Measurements from ENCODE around the gene HRH3.

HRH3 gene

DNA sequence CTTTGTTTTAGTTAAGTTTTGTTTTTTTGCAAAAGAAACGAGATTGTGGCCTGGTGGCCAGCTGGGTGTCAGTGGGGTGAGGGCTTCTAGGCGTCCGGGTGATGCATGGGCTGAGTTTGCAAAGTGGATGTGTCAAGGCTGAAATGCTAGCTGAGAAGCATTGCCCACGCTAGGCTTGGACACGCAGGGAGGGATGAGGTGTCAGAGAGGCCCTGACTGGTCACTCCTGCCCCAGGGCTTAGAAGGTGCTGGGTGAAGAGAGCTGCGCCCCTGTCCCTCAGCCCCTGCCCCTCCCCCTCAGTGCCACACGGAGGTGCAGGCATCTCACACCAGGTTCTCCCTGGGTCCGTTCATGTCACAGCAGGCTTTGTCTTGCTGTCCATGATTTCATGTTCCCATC lies 26.4 kb upstream of the HRH3 start:
- Histone ChIP-seq H3K4me3 (ENCODE audit: severe bottlenecking) (no peak overlapping the region), H3K27ac (ENCODE audit: poor library complexity, severe bottlenecking) (no peak overlapping the region), H3K4me1 (ENCODE audit: insufficient read depth, poor library complexity, severe bottlenecking) (peaks cover 6% of the 10 kb centered on the region), H3K27me3 (ENCODE audit: insufficient read depth, poor library complexity, severe bottlenecking) (no peaks in the 10 kb centered on the region), H3K36me3 (ENCODE audit: low read depth) (peaks cover 15% of the 10 kb centered on the region), H3K9me3 (ENCODE audit: severe bottlenecking) (no peaks in the 10 kb centered on the region)
- ATAC-seq (ENCODE audit: low read depth) (no peak), DNase-seq (ENCODE audit: low spot score) (no peak)
- TF ChIP-seq, protein P1, sequence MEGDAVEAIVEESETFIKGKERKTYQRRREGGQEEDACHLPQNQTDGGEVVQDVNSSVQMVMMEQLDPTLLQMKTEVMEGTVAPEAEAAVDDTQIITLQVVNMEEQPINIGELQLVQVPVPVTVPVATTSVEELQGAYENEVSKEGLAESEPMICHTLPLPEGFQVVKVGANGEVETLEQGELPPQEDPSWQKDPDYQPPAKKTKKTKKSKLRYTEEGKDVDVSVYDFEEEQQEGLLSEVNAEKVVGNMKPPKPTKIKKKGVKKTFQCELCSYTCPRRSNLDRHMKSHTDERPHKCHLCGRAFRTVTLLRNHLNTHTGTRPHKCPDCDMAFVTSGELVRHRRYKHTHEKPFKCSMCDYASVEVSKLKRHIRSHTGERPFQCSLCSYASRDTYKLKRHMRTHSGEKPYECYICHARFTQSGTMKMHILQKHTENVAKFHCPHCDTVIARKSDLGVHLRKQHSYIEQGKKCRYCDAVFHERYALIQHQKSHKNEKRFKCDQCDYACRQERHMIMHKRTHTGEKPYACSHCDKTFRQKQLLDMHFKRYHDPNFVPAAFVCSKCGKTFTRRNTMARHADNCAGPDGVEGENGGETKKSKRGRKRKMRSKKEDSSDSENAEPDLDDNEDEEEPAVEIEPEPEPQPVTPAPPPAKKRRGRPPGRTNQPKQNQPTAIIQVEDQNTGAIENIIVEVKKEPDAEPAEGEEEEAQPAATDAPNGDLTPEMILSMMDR (IDR thresholded peaks at IDR 0.05; ENCODE audit: poor library complexity, severe bottlenecking), result no peak

DNA sequence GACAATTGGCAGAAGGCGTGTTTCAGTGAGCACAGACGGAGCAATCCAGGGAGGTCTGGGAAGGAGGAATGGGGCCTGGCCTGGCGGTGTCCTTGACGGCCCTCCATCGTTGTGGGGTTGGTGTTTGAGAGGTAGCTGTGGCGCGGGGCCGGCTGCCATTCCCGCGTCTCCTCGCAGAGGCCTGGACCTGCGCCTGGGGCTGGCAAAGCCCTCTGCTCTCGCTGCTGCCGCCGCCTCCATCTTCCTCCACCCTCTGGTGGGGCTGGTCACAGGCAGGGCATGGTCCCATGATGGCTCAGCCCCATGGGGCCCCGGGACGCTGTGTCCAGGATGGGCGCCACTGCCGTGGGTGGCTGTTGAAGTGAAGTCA lies 25.8 kb upstream of the HRH3 start:
- no peak overlapping the region for H3K27ac ChIP-seq (ENCODE audit: poor library complexity, severe bottlenecking)
- no peak for ATAC-seq (ENCODE audit: low read depth)
- no peaks in the 10 kb centered on the region for H3K9me3 ChIP-seq (ENCODE audit: severe bottlenecking)
- H3K36me3 ChIP-seq (ENCODE audit: low read depth), result peaks cover 20% of the 10 kb centered on the region
- TF ChIP-seq, protein P1 (IDR thresholded peaks at IDR 0.05; ENCODE audit: poor library complexity, severe bottlenecking), result no peak
- DNase-seq (ENCODE audit: low spot score), result no peak
- H3K4me3 ChIP-seq (ENCODE audit: severe bottlenecking), result no peak overlapping the region
- H3K4me1 ChIP-seq (ENCODE audit: insufficient read depth, poor library complexity, severe bottlenecking), result peaks cover 12% of the 10 kb centered on the region
- no peaks in the 10 kb centered on the region for H3K27me3 ChIP-seq (ENCODE audit: insufficient read depth, poor library complexity, severe bottlenecking)

GRCh38 chr20:62244644-62245108 lies 24.6 kb upstream of the HRH3 start:
- no peaks in the 10 kb centered on the region for H3K27me3 ChIP-seq (ENCODE audit: insufficient read depth, poor library complexity, severe bottlenecking)
- no peaks in the 10 kb centered on the region for H3K9me3 ChIP-seq (ENCODE audit: severe bottlenecking)
- peaks cover 24% of the 10 kb centered on the region for H3K4me1 ChIP-seq (ENCODE audit: insufficient read depth, poor library complexity, severe bottlenecking)
- H3K27ac ChIP-seq (ENCODE audit: poor library complexity, severe bottlenecking), result no peak overlapping the region
- H3K36me3 ChIP-seq (ENCODE audit: low read depth), result peaks cover 32% of the 10 kb centered on the region
- no peak for DNase-seq (ENCODE audit: low spot score)
- TF ChIP-seq, protein P1 (IDR thresholded peaks at IDR 0.05; ENCODE audit: poor library complexity, severe bottlenecking), result no peak
- ATAC-seq (ENCODE audit: low read depth), result no peak
- H3K4me3 ChIP-seq (ENCODE audit: severe bottlenecking), result no peak overlapping the region

DNA sequence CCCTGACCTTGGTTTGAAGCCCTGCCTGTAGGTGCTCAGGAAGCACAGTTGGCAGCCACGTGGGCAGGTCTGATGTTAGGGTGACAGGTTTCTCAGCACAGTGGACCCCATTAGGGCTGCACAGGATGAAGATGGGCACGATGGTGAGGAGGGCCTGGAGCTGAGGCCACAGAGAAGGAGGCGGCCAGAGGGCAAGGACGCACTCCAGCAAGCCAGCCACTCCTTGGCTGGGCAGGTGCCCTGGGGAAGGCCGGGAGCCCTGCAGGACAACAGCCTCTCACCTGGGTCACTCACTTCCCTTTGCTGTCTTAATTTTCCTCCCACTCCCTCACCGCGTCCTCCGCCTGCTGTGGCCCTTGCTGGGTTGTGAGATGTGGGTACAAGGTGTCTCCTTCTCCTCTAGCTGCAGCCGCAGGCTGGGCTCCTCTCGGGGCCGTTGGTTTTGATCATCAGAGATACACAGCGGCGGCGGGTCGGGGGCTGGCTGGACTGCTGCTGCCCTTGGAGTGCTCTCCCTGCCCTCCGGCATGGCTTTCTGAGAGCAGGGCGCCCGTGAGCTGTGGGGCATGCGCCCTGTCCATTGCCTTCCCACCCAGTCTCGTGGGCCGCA lies 23.9 kb upstream of the HRH3 start:
- TF ChIP-seq, protein P1 (IDR thresholded peaks at IDR 0.05; ENCODE audit: poor library complexity, severe bottlenecking), result no peak
- ATAC-seq (ENCODE audit: low read depth), result no peak
- no peaks in the 10 kb centered on the region for H3K27me3 ChIP-seq (ENCODE audit: insufficient read depth, poor library complexity, severe bottlenecking)
- H3K9me3 ChIP-seq (ENCODE audit: severe bottlenecking), result no peaks in the 10 kb centered on the region
- H3K36me3 ChIP-seq (ENCODE audit: low read depth), result peaks cover 32% of the 10 kb centered on the region
- no peak overlapping the region for H3K27ac ChIP-seq (ENCODE audit: poor library complexity, severe bottlenecking)
- H3K4me1 ChIP-seq (ENCODE audit: insufficient read depth, poor library complexity, severe bottlenecking), result peaks cover 24% of the 10 kb centered on the region
- DNase-seq (ENCODE audit: low spot score), result no peak
- H3K4me3 ChIP-seq (ENCODE audit: severe bottlenecking), result no peak overlapping the region

DNA sequence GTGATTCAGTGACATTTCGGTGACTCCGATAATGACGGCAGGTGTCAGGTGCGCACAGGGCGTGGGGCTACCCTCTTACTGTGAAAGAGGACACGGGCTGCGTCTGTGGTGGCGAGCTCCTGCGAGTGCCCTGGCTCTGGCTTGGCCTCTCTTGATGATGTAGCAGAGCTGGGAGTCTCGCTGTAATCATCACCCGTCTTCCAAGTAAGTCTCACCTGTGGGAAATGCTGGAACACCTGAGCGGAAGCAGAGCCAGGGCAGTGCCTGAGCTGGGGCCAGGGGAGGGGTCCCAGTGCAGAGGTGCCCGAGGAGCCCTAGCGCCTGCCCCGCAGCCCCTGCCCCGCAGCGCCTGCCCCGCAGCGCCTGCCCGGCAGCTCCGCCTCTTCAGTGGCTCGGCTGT lies 23.0 kb upstream of the HRH3 start:
- DNase-seq (ENCODE audit: low spot score), result no peak
- TF ChIP-seq, protein P1 (IDR thresholded peaks at IDR 0.05; ENCODE audit: poor library complexity, severe bottlenecking), result no peak
- Histone ChIP-seq H3K4me1 (ENCODE audit: insufficient read depth, poor library complexity, severe bottlenecking) (peaks cover 24% of the 10 kb centered on the region), H3K36me3 (ENCODE audit: low read depth) (peaks cover 32% of the 10 kb centered on the region), H3K4me3 (ENCODE audit: severe bottlenecking) (no peak overlapping the region), H3K9me3 (ENCODE audit: severe bottlenecking) (no peaks in the 10 kb centered on the region), H3K27me3 (ENCODE audit: insufficient read depth, poor library complexity, severe bottlenecking) (no peaks in the 10 kb centered on the region), H3K27ac (ENCODE audit: poor library complexity, severe bottlenecking) (no peak overlapping the region)
- no peak for ATAC-seq (ENCODE audit: low read depth)
